Epithelial cell of esophagus (primary cell): ENCODE measurements around the gene MED7.
"Not testable (repeated sequence)": the region's sequence is repeated elsewhere in the genome, so short reads cannot be mapped to it uniquely, and the experiment has no call there.

Source experiments
- DNase-seq: peaks from one replicate; pipeline ENCODE4 v3.0.0; 2010; ENCODE audit warnings: low read depth
- H3K4me3 ChIP-seq: 2 replicates; pipeline ENCODE4 v1.5.1; 2011; ENCODE audit warnings: mild to moderate bottlenecking, low read length, control low read depth
- TF ChIP-seq, protein P1 (sequence below): IDR thresholded peaks from 2 replicates; pipeline ENCODE4 v1.5.1; 2011; ENCODE audit warnings: low read depth, mild to moderate bottlenecking, low read length, control low read depth, inconsistent platforms; ENCODE audit not compliant: insufficient read depth; ENCODE audit errors: missing control alignments

Gene MED7, protein sequence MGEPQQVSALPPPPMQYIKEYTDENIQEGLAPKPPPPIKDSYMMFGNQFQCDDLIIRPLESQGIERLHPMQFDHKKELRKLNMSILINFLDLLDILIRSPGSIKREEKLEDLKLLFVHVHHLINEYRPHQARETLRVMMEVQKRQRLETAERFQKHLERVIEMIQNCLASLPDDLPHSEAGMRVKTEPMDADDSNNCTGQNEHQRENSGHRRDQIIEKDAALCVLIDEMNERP

DNA sequence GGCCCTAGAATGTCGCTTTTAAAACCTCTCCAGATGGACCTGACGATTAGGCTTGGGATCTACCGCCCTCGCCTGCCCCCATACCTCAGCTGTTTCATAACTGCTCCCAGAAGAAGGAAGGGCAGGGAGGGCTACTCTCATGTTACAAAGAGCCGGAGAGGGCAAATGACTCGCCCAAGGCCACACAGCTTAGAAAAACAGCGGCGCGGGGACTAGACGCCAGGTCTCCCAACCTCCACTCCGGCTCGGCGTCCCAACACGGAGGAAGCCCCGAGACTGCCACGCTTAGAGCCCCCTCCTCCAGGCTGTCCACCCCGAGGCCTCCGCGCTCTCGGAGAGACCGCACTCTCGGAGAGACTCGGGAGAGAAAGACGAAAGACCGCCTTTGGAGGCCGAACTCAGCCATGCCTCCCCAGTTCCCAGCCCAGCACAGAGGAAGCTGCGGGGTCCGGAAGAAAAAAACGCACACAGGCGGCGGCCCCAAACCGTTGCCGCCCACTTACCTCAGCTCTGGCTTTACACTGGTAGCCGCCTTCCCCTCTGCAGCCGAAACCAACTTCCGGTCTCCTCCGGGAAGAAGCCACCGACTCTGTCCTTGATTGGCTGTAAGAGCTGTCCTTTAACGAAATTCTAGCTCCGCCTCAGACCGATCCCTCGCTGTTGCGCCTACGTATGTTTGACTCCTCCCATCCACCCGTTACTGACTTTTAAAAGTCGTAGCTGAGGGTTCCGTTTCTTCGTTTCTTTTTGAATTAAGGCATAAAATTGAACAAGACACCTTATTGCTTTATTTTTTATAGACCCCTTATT, at the start of gene MED7:
Gene MED7, minus strand, starts transcription at position 549 of the 810 bp plus-strand sequence. CDS start 3,434 bp downstream, outside the sequence.
- TF ChIP-seq, protein P1, sequence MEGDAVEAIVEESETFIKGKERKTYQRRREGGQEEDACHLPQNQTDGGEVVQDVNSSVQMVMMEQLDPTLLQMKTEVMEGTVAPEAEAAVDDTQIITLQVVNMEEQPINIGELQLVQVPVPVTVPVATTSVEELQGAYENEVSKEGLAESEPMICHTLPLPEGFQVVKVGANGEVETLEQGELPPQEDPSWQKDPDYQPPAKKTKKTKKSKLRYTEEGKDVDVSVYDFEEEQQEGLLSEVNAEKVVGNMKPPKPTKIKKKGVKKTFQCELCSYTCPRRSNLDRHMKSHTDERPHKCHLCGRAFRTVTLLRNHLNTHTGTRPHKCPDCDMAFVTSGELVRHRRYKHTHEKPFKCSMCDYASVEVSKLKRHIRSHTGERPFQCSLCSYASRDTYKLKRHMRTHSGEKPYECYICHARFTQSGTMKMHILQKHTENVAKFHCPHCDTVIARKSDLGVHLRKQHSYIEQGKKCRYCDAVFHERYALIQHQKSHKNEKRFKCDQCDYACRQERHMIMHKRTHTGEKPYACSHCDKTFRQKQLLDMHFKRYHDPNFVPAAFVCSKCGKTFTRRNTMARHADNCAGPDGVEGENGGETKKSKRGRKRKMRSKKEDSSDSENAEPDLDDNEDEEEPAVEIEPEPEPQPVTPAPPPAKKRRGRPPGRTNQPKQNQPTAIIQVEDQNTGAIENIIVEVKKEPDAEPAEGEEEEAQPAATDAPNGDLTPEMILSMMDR, result no peak
- H3K4me3 ChIP-seq, result peak within 1 kb of the TSS; percentile 85
- DNase-seq, result peak; percentile 99

DNA sequence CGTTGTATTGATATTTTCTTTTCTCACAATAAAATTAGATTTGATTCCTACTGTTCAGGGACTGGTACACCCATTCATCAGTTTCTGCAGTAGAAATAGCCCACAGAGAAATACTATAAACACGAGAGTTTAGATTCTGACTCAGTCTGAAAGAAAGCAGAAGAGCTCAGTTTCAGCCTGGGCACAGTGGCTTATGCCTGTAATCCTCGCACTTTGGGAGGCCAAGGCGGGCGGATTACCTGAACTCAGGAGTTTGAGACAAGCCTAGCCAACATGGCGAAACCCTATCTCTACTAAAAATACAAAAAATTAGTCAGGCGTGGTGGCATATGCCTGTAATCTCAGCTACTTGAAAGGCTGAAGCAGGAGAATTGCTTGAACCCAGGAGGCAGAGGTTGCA, 46.6 kb upstream of the MED7 start:
- TF ChIP-seq, protein P1, result no peak
- DNase-seq, result no peak
- H3K4me3 ChIP-seq, result no peak overlapping the region

DNA sequence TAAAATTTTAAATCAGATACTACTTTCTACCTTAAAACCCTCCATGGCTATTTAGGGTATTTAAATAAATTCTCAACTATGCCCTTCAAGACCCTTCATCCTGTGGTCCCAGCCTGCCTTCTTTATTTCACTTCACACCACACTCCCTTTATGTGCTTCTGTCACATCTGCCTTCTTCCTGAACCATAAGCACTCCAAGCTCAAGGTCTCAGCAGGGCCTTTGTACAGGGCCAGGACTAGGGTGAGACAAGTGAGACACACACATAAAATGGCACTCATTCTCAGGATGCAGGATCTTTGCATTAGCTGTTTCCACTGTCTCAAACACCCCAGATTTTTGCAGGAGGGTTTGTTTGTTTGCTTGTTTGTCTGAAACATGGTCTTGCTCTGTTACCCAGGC, 45.6 kb upstream of the MED7 start:
- TF ChIP-seq, protein P1, result no peak
- no peak overlapping the region for H3K4me3 ChIP-seq

DNA sequence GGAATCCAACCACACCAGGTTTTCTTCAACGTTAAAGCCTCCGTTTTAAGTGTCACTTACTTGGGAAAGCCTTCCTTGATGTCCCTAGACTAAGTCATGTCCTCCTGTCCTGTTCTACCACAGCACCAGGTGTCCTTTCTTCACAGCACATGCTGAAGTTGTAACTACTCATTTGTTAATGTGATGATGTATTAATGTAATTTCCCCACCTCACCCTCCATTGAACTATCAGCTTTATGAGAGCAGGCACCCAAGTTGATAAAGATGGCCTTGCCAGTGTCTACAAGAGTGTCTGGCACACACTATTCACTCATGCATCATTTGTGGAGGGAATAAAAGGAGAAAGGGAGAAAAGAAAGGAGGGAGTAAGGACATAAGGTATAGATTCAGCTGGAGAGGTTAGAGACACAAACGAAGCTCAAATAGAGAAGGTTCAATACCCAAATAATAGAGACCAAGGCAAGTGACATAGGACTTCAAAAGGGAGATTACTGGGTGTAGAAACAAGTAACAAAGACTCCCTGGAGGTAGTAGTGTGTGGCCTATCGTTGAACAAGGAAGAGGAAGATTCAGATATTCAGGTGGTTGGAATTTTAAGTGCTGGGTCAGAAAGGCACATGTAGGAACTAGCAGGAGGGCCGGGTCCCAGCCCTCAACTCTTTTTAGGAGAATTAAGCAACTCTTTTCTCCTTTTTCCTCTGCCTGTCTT, 44.5 kb upstream of the MED7 start:
- no peak overlapping the region for H3K4me3 ChIP-seq
- TF ChIP-seq, protein P1, result no peak
- no peak for DNase-seq

More for the DNA sequence above, 45.6 kb upstream of the MED7 start:
- no peak for DNase-seq

DNA sequence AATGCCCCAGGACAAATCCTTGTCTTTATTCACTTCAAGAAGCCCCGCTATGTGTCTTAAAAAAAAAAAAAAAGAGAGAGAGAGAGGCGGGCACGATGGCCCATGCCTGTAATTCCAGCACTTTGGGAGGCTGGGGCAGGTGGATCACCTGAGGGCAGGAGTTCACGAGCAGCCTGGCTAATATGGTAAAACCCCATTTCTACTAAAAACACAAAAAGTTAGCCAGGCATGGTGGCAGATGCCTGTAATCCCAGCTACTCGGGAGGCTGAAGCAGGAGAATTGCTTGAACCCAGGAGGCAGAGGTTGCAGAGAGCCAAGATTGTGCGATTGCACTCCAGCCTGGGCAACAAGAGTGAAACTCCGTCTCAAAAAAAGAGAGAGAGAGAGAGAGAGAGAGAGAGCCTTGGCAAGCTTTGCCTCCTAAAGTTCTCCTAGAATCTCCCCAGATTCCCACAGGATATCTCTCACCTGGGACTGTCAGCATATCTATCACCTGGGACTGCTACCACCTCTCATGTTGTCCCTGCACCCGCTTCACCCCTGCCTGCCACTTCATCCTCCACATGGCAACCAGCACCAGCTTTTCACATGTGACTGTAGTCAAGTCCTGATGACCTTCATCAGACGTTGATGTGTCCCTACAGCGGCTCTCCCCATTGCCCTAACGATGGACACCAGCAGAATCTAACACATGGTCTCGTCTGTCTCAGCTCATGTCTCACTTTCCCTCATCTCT, 43.8 kb upstream of the MED7 start:
- no peak overlapping the region for H3K4me3 ChIP-seq
- DNase-seq, result no peak
- TF ChIP-seq, protein P1, result no peak

DNA sequence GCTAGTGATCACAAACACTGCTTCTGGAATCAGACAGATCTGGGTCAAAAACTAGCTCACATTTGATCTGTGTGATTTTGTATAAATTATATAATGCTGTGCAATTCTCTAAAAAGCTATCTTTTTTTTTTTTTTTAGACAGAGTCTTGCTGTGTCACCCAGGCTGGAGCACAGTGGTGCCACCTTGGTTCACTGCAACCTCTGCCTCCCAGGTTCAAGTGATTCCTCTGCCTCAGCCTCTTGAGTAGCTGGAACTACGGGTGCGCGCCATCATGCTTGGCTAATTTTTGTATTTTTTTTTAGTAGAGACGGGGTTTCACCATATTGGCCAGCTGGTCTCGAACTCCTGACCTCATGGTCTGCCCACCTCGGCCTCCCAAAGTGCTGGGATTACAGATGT, 42.5 kb upstream of the MED7 start:
- not testable (repeated sequence) for DNase-seq, H3K4me3 ChIP-seq
